Muscle of back (tissue), 13 donors: ENCODE results near the gene IL3RA. TPM values are rescaled to one million over a fixed set of nuclear protein-coding genes. Genes with fewer than 3 reads are reported as not detected.
"Not testable (repeated sequence)": the region's sequence is repeated elsewhere in the genome, so short reads cannot be mapped to it uniquely, and the experiment has no call there.

ENCODE experiments used
- DNase-seq, 3 donors: peaks; one replicate each; pipeline versions ENCODE4 v3.0.0 to v3.0.0-alpha.2; 2013
- long read RNA-seq, 9 donors: transcript quantifications; one replicate each; lab custom pipeline, GENCODE V29; 2026
- polyA plus RNA-seq, 10 donors: library from polyadenylated mRNA; unstranded; fragments of 120-200 nt; gene quantifications; one replicate each; pipeline ENCODE4 v1.2.1, GENCODE V29; 2013; ENCODE audit not compliant: insufficient read length in 10 of 10

Gene IL3RA
- polyA plus RNA-seq, result 10 to 100 TPM; 12.6 to 25.0 (median 15.7) TPM
- long read RNA-seq, donor 1, partial matches to known transcripts, result 756 of 777 reads
- long read RNA-seq, donor 1, other reads (novel, unspliced or antisense), result 20 of 777 reads
- long read RNA-seq, donor 2, partial matches to known transcripts, result 672 of 701 reads
- long read RNA-seq, donor 2, other reads (novel, unspliced or antisense), result 28 of 701 reads
- long read RNA-seq, donor 3, result 0 reads
- long read RNA-seq, donor 4, partial matches to known transcripts, result 1,058 of 1,091 reads
- long read RNA-seq, donor 4, other reads (novel, unspliced or antisense), result 32 of 1,091 reads
- long read RNA-seq, donor 5, partial matches to known transcripts, result 989 of 1,023 reads
- long read RNA-seq, donor 5, other reads (novel, unspliced or antisense), result 30 of 1,023 reads
- long read RNA-seq, donor 6, partial matches to known transcripts, result 1,452 of 1,460 reads
- long read RNA-seq, donor 6, other reads (novel, unspliced or antisense), result 6 of 1,460 reads
- long read RNA-seq, donor 7, partial matches to known transcripts, result 1,178 of 1,191 reads
- long read RNA-seq, donor 7, other reads (novel, unspliced or antisense), result 11 of 1,191 reads
- long read RNA-seq, donor 8, result 0 reads
- long read RNA-seq, donor 9, result 0 reads

- peak in 1 of 3 donors; percentile 49 for DNase-seq
These were observed at the start of gene IL3RA for GRCh38 chrX:1336331-1336943. Gene IL3RA (plus strand): TSS chrX:1336785. CDS start chrX:1341766, 4,981 bp downstream.

- DNase-seq, result no peak
These were observed 47.0 kb upstream of the IL3RA start for GRCh38 chrX:1289535-1289934.

- no peak for DNase-seq
These were observed 45.4 kb upstream of the IL3RA start for GRCh38 chrX:1291110-1291740.

GRCh38 chrX:1292575-1293290 is 43.9 kb upstream of the IL3RA start:
- DNase-seq, result no peak

- DNase-seq, result no peak
These were observed 42.1 kb upstream of the IL3RA start for GRCh38 chrX:1294301-1295067.

- no peak for DNase-seq
These were observed 41.0 kb upstream of the IL3RA start for GRCh38 chrX:1295550-1295949.

GRCh38 chrX:1297591-1297990 is 39.0 kb upstream of the IL3RA start:
- DNase-seq, result not testable (repeated sequence)

GRCh38 chrX:1300449-1300848 is 36.1 kb upstream of the IL3RA start:
- DNase-seq, result no peak

- no peak for DNase-seq
These were observed 31.2 kb upstream of the IL3RA start for GRCh38 chrX:1305411-1305810.

GRCh38 chrX:1306909-1307625 is 29.5 kb upstream of the IL3RA start:
- DNase-seq, result no peak

GRCh38 chrX:1307626-1308340 is 28.8 kb upstream of the IL3RA start:
- no peak for DNase-seq

GRCh38 chrX:1308476-1308875 is 28.1 kb upstream of the IL3RA start:
- DNase-seq, result no peak

GRCh38 chrX:1308917-1309316 is 27.7 kb upstream of the IL3RA start:
- not testable (repeated sequence) for DNase-seq

- no peak for DNase-seq
These were observed 22.8 kb upstream of the IL3RA start for GRCh38 chrX:1313788-1314187.

GRCh38 chrX:1316527-1316926 is 20.1 kb upstream of the IL3RA start:
- DNase-seq, result peak in 1 of 3 donors; percentile 41

- no peak for DNase-seq
These were observed 14.9 kb upstream of the IL3RA start for GRCh38 chrX:1321674-1322073.

GRCh38 chrX:1322393-1322792 is 14.2 kb upstream of the IL3RA start:
- DNase-seq, result no peak

GRCh38 chrX:1323315-1323714 is 13.3 kb upstream of the IL3RA start:
- DNase-seq, result peak in 1 of 3 donors; percentile 46

- DNase-seq, result no peak
These were observed 11.0 kb upstream of the IL3RA start for GRCh38 chrX:1325515-1326116.
